HepG2 (cell line): ENCODE results near the gene LRP5. TPM values are rescaled to one million over a fixed set of nuclear protein-coding genes. Genes with fewer than 3 reads are reported as not detected.

ENCODE experiments used
- DMAP1 ChIP-seq: IDR thresholded peaks from 2 replicates; pipeline ENCODE4 v1.6.1; 2016
- FOXJ3 ChIP-seq: sonication (generic); formaldehyde crosslinking; IDR thresholded peaks from 2 replicates; pipeline ENCODE4 v1.4.0; 2020; ENCODE audit warnings: missing genetic modification reagents, mild to moderate bottlenecking, borderline replicate concordance
- FOXK2 ChIP-seq: fragments of 450-650 bp; IDR thresholded peaks from 2 replicates; pipeline ENCODE4 v1.6.1; 2016
- GATA4 ChIP-seq: sonication (generic); IDR thresholded peaks from 2 replicates; pipeline ENCODE4 v1.6.1; 2016; ENCODE audit warnings: antibody characterized with exemption, low read depth, borderline replicate concordance
- HNF4G ChIP-seq, 2 experiments: sonication (generic) in 1 of 2; formaldehyde crosslinking in 1 of 2; IDR thresholded peaks; 2 replicates each; pipeline versions ENCODE4 v1.4.0 to v1.6.1; 2011 to 2020; ENCODE audit warnings: borderline replicate concordance in 2 of 2, low read depth in 2 of 2, mild to moderate bottlenecking in 2 of 2, low read length in 1 of 2, missing genetic modification reagents in 1 of 2, moderate library complexity in 1 of 2
- SALL1 ChIP-seq: sonication (generic); formaldehyde crosslinking; IDR thresholded peaks from 2 replicates; pipeline ENCODE4 v1.8.0; 2022; ENCODE audit warnings: mild to moderate bottlenecking, missing genetic modification reagents
- SUZ12 ChIP-seq: fragments of 150-350 bp; IDR thresholded peaks from 2 replicates; pipeline ENCODE4 v1.6.1; 2014; ENCODE audit warnings: low read depth, low read length
- ZBTB3 ChIP-seq: sonication (generic); formaldehyde crosslinking; IDR thresholded peaks from 2 replicates; pipeline ENCODE4 v1.4.0; 2020; ENCODE audit warnings: low read depth, mild to moderate bottlenecking, moderate library complexity, missing genetic modification reagents, borderline replicate concordance
- ZNF207 ChIP-seq: fragments of 450-650 bp; IDR thresholded peaks from 2 replicates; pipeline ENCODE4 v1.6.1; 2016; ENCODE audit warnings: antibody characterized with exemption, borderline replicate concordance
- ZNF230 ChIP-seq: sonication (generic); formaldehyde crosslinking; IDR thresholded peaks from 2 replicates; pipeline ENCODE4 v1.4.0; 2020; ENCODE audit warnings: mild to moderate bottlenecking, missing genetic modification reagents
- ZNF589 ChIP-seq: sonication (generic); formaldehyde crosslinking; conservative IDR thresholded peaks from 2 replicates; pipeline ENCODE4 v1.8.0; 2022; ENCODE audit warnings: mild to moderate bottlenecking, moderate library complexity, missing genetic modification reagents
- polyA plus RNA-seq, 8 experiments: library from polyadenylated mRNA; depleted of rRNA in 3 of 8; stranded (reverse) in 7 of 8; unstranded in 1 of 8; fragments of >200 nt; fragmentation: Illumina TruSeq in 4 of 8; extraction: Trizol in 4 of 8; gene quantifications; 2 replicates each; pipeline versions ENCODE4 v1.2.1 to v1.2.3, GENCODE V29; 2011 to 2016; ENCODE audit warnings: low read depth in 4 of 8, missing spikeins in 1 of 8, mixed read lengths in 1 of 8; ENCODE audit not compliant: insufficient read depth in 1 of 8
- total RNA-seq, 5 experiments: library from RNA; depleted of rRNA; stranded (reverse); fragments of >200 nt; fragmentation: Illumina TruSeq; extraction: Trizol; gene quantifications; 2 replicates each; pipeline ENCODE4 v1.2.3, GENCODE V29; 2016; ENCODE audit warnings: low read depth in 1 of 5
- TF ChIP-seq, protein P1 (sequence below): sonication (generic); formaldehyde crosslinking; IDR thresholded peaks from 2 replicates; pipeline ENCODE4 v1.5.0; 2020; ENCODE audit warnings: missing genetic modification reagents
- TF ChIP-seq, protein P2 (sequence below): sonication (generic); formaldehyde crosslinking; IDR thresholded peaks from 2 replicates; pipeline ENCODE4 v1.4.0; 2020; ENCODE audit warnings: missing genetic modification reagents, borderline replicate concordance
- TF ChIP-seq, protein P3 (sequence below): sonication (generic); formaldehyde crosslinking; IDR thresholded peaks from 2 replicates; pipeline ENCODE4 v1.5.0; 2020; ENCODE audit warnings: mild to moderate bottlenecking, missing genetic modification reagents
- TF ChIP-seq, protein P4 (sequence below): sonication (generic); formaldehyde crosslinking; IDR thresholded peaks from 2 replicates; pipeline ENCODE4 v1.4.0; 2020; ENCODE audit warnings: mild to moderate bottlenecking, missing genetic modification reagents
- TF ChIP-seq, protein P5 (sequence below): sonication (generic); formaldehyde crosslinking; IDR thresholded peaks from 2 replicates; pipeline ENCODE4 v1.4.0; 2020; ENCODE audit warnings: missing genetic modification reagents
- TF ChIP-seq, protein P6 (sequence below): sonication (generic); formaldehyde crosslinking; conservative IDR thresholded peaks from 2 replicates; pipeline ENCODE4 v1.4.0; 2020; ENCODE audit warnings: missing genetic modification reagents

LRP5 gene
- total and polyA plus RNA-seq, 2 of the 13 experiments (the other 11 are each of a cell fraction or from before 2014, with no cell fraction given): 40.4 to 64.0 TPM

DNA sequence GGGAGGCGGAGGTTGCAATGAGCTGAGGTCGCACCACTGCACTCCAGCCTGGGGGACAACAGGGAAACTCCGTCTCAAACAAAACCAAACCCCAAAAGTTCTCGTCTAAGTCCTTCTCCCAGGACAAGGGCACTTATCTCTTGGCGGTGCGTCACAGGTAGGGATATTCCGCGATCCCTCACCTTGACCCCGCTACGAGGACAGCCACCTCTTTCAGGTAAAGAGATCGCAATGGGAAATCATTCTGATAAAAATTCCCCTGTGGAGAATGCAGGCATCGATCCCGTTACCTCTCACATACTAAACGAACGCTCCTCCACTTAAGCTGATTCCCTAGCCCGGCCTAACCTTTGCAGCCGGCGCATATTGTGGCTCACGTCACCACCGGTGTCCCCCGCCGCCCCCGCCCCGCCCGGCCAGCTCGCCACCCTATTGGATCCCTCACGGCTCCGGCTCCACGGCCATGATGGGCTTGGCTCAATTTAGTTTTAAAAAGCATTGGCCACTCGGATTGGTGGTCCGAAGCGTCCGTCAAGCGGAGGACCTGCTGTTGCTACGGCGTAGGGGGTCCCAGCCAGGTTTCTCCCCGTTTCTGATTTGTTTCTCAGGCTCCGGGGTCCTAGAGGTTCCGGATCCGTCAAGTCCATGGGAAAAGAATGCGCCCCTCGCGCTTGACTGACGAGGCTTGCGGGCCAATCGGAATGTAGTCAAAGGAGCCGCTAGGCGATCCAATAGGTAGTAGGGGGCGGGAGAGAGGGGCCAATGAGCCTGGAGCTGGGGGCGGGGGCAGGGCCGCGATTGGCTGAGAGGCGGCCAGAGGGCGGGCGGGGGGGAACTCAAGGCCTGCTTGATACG, 147.7 kb downstream of the LRP5 start (continued):
- TF ChIP-seq FOXK2 (no peak), GATA4 (no peak), ZNF230 (CRISPR knock-in tag) (no peak), DMAP1 (no peak), ZNF589 (CRISPR knock-in tag) (0 out of 2 replicates have a peak, but pooled peaks have one; percentile 63), SUZ12 (no peak), ZBTB3 (CRISPR knock-in tag) (no peak), FOXJ3 (no peak), SALL1 (CRISPR knock-in tag) (peak; percentile 63; the same call in 1 of the 2 replicates), HNF4G (IDR thresholded peaks at IDR 0.05; ENCODE audit: borderline replicate concordance, low read depth, low read length) (peak; percentile 15; the same call in 1 of the 2 replicates), HNF4G (CRISPR knock-in tag; IDR thresholded peaks at IDR 0.05; ENCODE audit: borderline replicate concordance, low read depth) (peak; percentile 34; the same call in 1 of the 2 replicates), ZNF207 (no peak)
- TF ChIP-seq, protein P1, sequence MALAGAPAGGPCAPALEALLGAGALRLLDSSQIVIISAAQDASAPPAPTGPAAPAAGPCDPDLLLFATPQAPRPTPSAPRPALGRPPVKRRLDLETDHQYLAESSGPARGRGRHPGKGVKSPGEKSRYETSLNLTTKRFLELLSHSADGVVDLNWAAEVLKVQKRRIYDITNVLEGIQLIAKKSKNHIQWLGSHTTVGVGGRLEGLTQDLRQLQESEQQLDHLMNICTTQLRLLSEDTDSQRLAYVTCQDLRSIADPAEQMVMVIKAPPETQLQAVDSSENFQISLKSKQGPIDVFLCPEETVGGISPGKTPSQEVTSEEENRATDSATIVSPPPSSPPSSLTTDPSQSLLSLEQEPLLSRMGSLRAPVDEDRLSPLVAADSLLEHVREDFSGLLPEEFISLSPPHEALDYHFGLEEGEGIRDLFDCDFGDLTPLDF (CRISPR knock-in tag): no peak
- TF ChIP-seq, protein P2, sequence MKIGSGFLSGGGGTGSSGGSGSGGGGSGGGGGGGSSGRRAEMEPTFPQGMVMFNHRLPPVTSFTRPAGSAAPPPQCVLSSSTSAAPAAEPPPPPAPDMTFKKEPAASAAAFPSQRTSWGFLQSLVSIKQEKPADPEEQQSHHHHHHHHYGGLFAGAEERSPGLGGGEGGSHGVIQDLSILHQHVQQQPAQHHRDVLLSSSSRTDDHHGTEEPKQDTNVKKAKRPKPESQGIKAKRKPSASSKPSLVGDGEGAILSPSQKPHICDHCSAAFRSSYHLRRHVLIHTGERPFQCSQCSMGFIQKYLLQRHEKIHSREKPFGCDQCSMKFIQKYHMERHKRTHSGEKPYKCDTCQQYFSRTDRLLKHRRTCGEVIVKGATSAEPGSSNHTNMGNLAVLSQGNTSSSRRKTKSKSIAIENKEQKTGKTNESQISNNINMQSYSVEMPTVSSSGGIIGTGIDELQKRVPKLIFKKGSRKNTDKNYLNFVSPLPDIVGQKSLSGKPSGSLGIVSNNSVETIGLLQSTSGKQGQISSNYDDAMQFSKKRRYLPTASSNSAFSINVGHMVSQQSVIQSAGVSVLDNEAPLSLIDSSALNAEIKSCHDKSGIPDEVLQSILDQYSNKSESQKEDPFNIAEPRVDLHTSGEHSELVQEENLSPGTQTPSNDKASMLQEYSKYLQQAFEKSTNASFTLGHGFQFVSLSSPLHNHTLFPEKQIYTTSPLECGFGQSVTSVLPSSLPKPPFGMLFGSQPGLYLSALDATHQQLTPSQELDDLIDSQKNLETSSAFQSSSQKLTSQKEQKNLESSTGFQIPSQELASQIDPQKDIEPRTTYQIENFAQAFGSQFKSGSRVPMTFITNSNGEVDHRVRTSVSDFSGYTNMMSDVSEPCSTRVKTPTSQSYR (CRISPR knock-in tag): no peak; the same call in 1 of the 2 replicates
- TF ChIP-seq, protein P3, sequence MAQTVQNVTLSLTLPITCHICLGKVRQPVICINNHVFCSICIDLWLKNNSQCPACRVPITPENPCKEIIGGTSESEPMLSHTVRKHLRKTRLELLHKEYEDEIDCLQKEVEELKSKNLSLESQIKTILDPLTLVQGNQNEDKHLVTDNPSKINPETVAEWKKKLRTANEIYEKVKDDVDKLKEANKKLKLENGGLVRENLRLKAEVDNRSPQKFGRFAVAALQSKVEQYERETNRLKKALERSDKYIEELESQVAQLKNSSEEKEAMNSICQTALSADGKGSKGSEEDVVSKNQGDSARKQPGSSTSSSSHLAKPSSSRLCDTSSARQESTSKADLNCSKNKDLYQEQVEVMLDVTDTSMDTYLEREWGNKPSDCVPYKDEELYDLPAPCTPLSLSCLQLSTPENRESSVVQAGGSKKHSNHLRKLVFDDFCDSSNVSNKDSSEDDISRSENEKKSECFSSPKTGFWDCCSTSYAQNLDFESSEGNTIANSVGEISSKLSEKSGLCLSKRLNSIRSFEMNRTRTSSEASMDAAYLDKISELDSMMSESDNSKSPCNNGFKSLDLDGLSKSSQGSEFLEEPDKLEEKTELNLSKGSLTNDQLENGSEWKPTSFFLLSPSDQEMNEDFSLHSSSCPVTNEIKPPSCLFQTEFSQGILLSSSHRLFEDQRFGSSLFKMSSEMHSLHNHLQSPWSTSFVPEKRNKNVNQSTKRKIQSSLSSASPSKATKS (CRISPR knock-in tag): no peak
- TF ChIP-seq, protein P4, sequence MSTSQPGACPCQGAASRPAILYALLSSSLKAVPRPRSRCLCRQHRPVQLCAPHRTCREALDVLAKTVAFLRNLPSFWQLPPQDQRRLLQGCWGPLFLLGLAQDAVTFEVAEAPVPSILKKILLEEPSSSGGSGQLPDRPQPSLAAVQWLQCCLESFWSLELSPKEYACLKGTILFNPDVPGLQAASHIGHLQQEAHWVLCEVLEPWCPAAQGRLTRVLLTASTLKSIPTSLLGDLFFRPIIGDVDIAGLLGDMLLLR (CRISPR knock-in tag): 0 out of 2 replicates have a peak, but pooled peaks have one; percentile 33
- TF ChIP-seq, protein P5, sequence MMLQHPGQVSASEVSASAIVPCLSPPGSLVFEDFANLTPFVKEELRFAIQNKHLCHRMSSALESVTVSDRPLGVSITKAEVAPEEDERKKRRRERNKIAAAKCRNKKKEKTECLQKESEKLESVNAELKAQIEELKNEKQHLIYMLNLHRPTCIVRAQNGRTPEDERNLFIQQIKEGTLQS: no peak
- TF ChIP-seq, protein P6, sequence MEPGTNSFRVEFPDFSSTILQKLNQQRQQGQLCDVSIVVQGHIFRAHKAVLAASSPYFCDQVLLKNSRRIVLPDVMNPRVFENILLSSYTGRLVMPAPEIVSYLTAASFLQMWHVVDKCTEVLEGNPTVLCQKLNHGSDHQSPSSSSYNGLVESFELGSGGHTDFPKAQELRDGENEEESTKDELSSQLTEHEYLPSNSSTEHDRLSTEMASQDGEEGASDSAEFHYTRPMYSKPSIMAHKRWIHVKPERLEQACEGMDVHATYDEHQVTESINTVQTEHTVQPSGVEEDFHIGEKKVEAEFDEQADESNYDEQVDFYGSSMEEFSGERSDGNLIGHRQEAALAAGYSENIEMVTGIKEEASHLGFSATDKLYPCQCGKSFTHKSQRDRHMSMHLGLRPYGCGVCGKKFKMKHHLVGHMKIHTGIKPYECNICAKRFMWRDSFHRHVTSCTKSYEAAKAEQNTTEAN (CRISPR knock-in tag): no peak
